Ishikawa (cell line): ENCODE measurements around the gene GPR82.

Experiments
- CEBPB ChIP-seq: IDR thresholded peaks from 2 replicates; pipeline ENCODE4 v1.6.1; 2012
- CREB1 ChIP-seq: IDR thresholded peaks from 2 replicates; pipeline ENCODE4 v1.6.1; 2012; ENCODE audit warnings: low read depth
- EGR1 ChIP-seq: IDR thresholded peaks from 2 replicates; pipeline ENCODE4 v1.6.1; 2012
- EP300 ChIP-seq: IDR thresholded peaks from 2 replicates; pipeline ENCODE4 v1.6.1; 2012; ENCODE audit warnings: borderline replicate concordance
- FOXM1 ChIP-seq: IDR thresholded peaks from 2 replicates; pipeline ENCODE4 v1.6.1; 2012; ENCODE audit warnings: low read depth, borderline replicate concordance
- NFIC ChIP-seq: IDR thresholded peaks from 2 replicates; pipeline ENCODE4 v1.6.1; 2012
- RAD21 ChIP-seq: IDR thresholded peaks from 2 replicates; pipeline ENCODE4 v1.6.1; 2012; ENCODE audit warnings: low read depth
- TAF1 ChIP-seq: IDR thresholded peaks from 2 replicates; pipeline ENCODE4 v1.6.1; 2012; ENCODE audit warnings: low read depth, mild to moderate bottlenecking
- TCF12 ChIP-seq: IDR thresholded peaks from 2 replicates; pipeline ENCODE4 v1.6.1; 2012; ENCODE audit warnings: low read depth
- TEAD4 ChIP-seq: IDR thresholded peaks from 2 replicates; pipeline ENCODE4 v1.6.1; 2012
- YY1 ChIP-seq: IDR thresholded peaks from 2 replicates; pipeline ENCODE4 v1.6.1; 2012; ENCODE audit warnings: low read depth
- ZBTB7A ChIP-seq: IDR thresholded peaks from 2 replicates; pipeline ENCODE4 v1.6.1; 2012; ENCODE audit warnings: low read depth
- TF ChIP-seq, protein P1 (sequence below): IDR thresholded peaks from 2 replicates; pipeline ENCODE4 v1.6.1; 2012
- TF ChIP-seq, protein P2 (sequence below): IDR thresholded peaks from 2 replicates; pipeline ENCODE4 v1.6.1; 2012
- TF ChIP-seq, protein P3 (sequence below): IDR thresholded peaks from 2 replicates; pipeline ENCODE4 v1.6.1; 2012; ENCODE audit warnings: low read depth, mild to moderate bottlenecking

The GPR82 gene

DNA sequence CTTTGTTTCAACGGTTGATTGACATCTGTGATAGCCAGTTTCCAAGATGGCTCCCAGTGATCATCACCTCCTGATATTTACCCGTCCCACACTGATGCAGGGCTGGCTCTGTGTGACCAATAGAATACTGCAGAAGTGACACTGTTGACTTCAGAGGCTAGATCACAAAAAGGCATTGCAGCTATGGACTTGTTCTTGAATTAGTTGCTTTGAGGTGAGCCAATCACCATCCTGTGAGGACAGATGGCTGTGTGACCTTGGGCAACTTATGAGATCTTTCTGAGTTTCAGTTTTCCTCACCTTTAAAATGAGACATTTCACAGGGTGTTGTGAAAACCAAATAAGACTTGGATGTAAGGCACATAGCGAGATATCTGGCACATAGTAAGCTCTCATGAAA, 1.8 kb upstream of the GPR82 start:
- no peak for TF ChIP-seq TEAD4

DNA sequence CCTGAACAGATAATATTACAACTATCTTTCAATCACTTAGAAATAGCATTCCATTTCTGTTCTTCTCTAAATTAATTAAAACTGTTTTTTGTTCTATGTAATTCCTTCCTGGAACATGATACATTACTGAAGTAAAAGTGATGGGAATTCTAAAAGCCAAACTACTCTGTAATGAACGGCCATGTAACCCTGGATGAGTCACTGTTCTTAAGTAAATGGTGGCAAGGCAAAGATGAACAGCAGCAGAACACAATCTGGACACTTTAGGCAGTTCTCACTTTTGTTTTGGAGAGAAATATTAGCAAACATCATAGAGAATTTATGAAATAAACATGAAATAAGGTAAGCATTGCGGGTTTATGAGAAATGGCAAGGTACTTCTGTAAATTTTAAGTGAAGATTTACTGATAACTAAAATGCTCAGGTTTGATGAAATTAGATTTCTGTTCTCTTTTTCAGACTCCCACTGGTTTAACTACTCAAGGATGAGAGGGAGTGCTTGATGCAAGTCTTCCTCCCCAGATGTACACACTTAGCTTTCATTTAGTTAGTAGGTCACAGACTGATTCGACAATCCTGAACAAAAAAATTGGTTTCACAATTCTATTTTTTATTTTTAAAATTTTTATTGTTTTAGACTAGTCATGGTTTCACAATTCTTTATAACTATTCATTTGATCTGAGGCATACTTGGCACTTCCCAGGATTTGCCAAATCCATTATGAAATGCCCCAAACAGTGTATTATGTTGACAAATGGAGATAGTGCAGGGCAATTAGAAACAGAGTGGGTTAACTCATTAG, 964 bp upstream of the GPR82 start:
- TF ChIP-seq, protein P1, sequence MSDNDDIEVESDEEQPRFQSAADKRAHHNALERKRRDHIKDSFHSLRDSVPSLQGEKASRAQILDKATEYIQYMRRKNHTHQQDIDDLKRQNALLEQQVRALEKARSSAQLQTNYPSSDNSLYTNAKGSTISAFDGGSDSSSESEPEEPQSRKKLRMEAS: no peak
- TF ChIP-seq YY1: no peak
- TF ChIP-seq, protein P2, sequence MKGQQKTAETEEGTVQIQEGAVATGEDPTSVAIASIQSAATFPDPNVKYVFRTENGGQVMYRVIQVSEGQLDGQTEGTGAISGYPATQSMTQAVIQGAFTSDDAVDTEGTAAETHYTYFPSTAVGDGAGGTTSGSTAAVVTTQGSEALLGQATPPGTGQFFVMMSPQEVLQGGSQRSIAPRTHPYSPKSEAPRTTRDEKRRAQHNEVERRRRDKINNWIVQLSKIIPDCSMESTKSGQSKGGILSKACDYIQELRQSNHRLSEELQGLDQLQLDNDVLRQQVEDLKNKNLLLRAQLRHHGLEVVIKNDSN: no peak
- TF ChIP-seq TEAD4: no peak
- no peak for TF ChIP-seq EGR1
- TF ChIP-seq CEBPB: no peak
- no peak for TF ChIP-seq NFIC
- no peak for TF ChIP-seq RAD21
- TF ChIP-seq FOXM1: no peak
- no peak for TF ChIP-seq ZBTB7A
- TF ChIP-seq EP300: no peak

DNA sequence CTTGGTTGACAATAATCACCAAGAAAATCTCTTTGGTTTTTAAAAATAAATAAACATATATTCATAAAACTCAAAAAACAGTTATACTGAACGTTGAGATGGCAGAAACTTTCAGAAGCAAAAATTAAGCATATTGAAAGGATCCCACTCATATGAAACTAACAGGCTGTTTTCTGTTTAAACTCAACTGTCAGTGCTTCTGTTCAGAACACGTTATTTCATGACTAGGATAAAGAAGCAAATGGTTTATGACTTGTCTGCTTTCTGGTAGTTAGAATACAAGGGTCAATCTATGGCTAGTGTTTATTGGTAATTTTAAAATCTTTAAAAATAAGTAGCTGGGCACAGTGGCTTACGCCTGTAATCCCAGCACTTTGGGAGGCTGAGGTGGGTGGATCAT, 4.1 kb downstream of the GPR82 start:
- TF ChIP-seq CREB1: no peak
- no peak for TF ChIP-seq YY1
- no peak for TF ChIP-seq EGR1
- TF ChIP-seq, protein P1: no peak
- no peak for TF ChIP-seq TAF1
- no peak for TF ChIP-seq CEBPB

DNA sequence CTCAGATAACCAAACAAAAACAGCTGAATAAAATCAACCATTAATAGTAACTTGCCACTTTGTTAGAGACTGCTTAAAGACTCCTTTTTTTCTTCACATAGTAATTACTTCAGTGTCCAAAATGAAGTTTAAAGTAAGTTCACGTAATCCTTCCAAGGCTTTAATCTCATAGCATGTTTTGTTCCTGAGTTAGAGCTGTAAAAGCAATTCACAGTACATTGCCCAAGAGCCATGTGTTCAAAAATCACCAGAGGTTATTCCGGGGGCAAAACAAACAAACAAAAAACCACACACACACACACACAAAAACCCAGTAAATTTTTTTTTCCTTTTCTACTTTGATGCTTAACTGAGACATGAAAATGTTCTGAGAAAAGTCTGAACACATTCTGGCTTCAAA, 6.1 kb downstream of the GPR82 start:
- TF ChIP-seq TAF1 (no peak), EP300 (no peak), TEAD4 (no peak), YY1 (no peak), RAD21 (no peak), NFIC (no peak), ZBTB7A (no peak), TCF12 (no peak), CEBPB (no peak), FOXM1 (no peak), EGR1 (no peak), CREB1 (no peak)
- TF ChIP-seq, protein P3, sequence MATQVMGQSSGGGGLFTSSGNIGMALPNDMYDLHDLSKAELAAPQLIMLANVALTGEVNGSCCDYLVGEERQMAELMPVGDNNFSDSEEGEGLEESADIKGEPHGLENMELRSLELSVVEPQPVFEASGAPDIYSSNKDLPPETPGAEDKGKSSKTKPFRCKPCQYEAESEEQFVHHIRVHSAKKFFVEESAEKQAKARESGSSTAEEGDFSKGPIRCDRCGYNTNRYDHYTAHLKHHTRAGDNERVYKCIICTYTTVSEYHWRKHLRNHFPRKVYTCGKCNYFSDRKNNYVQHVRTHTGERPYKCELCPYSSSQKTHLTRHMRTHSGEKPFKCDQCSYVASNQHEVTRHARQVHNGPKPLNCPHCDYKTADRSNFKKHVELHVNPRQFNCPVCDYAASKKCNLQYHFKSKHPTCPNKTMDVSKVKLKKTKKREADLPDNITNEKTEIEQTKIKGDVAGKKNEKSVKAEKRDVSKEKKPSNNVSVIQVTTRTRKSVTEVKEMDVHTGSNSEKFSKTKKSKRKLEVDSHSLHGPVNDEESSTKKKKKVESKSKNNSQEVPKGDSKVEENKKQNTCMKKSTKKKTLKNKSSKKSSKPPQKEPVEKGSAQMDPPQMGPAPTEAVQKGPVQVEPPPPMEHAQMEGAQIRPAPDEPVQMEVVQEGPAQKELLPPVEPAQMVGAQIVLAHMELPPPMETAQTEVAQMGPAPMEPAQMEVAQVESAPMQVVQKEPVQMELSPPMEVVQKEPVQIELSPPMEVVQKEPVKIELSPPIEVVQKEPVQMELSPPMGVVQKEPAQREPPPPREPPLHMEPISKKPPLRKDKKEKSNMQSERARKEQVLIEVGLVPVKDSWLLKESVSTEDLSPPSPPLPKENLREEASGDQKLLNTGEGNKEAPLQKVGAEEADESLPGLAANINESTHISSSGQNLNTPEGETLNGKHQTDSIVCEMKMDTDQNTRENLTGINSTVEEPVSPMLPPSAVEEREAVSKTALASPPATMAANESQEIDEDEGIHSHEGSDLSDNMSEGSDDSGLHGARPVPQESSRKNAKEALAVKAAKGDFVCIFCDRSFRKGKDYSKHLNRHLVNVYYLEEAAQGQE: no peak
- TF ChIP-seq, protein P1: no peak
- TF ChIP-seq, protein P2: no peak

DNA sequence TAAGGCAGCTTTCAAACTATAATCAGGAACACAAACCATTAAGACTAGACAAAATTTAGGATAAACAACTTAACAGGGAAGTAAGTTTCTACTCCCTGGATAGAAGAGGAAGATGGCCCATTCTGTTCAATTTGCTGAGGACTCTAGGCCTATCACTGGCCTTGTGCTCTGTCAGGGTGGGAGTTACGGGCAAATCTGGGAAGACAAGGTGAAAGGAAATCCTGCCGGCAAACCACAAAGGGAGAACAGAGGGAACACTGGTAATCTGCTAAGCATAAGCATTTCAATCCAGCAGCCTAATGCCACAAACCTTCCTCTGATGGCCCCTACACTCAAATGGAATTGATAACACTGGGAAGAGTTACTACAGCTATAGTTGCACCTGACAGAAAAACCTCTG, 8.3 kb downstream of the GPR82 start:
- TF ChIP-seq, protein P2: no peak
- TF ChIP-seq RAD21 (no peak), TAF1 (no peak), FOXM1 (no peak), TEAD4 (no peak), ZBTB7A (no peak), NFIC (no peak), TCF12 (no peak), YY1 (no peak), EP300 (no peak), CREB1 (no peak), EGR1 (no peak), CEBPB (no peak)
- TF ChIP-seq, protein P1: no peak
- TF ChIP-seq, protein P3: no peak

DNA sequence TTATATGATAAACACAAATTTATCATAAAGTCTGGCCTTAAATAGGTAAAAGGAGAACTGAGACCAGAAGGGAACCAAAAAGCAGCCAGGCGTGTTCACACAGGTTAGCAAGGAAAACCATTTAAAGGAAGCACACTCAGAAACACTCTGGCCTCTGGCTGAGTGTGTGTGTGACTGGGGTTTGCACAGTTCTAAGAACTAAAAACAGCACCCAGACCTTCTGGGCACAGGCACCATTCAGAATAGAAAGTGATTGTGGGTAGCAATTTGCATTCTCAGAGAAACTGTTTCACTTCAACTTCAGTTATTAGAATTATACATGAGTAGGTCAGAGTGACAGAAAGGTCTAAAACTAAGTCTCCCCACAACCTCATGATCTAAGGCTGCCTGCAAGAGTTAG, 10.0 kb downstream of the GPR82 start:
- TF ChIP-seq FOXM1 (no peak), ZBTB7A (no peak)
- TF ChIP-seq, protein P2: no peak
